H9 (cell line): ENCODE data around the gene BCAS3. TPM values are rescaled to one million over a fixed set of nuclear protein-coding genes. Genes with fewer than 3 reads are reported as not detected.

ENCODE experiments used
- DNase-seq: peaks from one replicate; pipeline ENCODE4 v3.0.0-alpha.2; 2017
- H2AFZ ChIP-seq: one replicate; pipeline ENCODE4 v1.6.1; 2013; ENCODE audit warnings: mild to moderate bottlenecking, low read length, control low read depth, moderate library complexity
- H2AK5ac ChIP-seq: 2 replicates; pipeline ENCODE4 v1.6.1; 2013; ENCODE audit warnings: low read length, control low read depth, mixed read lengths; ENCODE audit not compliant: insufficient read length
- H2BK120ac ChIP-seq: one replicate; pipeline ENCODE4 v1.6.1; 2013; ENCODE audit warnings: low read depth, mild to moderate bottlenecking, low read length, control low read depth, inconsistent platforms; ENCODE audit not compliant: poor library complexity, severe bottlenecking
- H2BK12ac ChIP-seq: 2 replicates; pipeline ENCODE4 v1.6.1; 2013; ENCODE audit warnings: low read length, control low read depth, mixed read lengths, low read depth; ENCODE audit not compliant: insufficient read length
- H2BK15ac ChIP-seq: 2 replicates; pipeline ENCODE4 v1.6.1; 2013; ENCODE audit warnings: low read depth, low read length, control low read depth
- H2BK20ac ChIP-seq: one replicate; pipeline ENCODE4 v1.6.1; 2013; ENCODE audit warnings: low read depth, mild to moderate bottlenecking, low read length, control low read depth, inconsistent platforms; ENCODE audit not compliant: poor library complexity, severe bottlenecking
- H2BK5ac ChIP-seq: 2 replicates; pipeline ENCODE4 v1.6.1; 2013; ENCODE audit warnings: low read length, control low read depth, mixed read lengths; ENCODE audit not compliant: insufficient read length
- H3K14ac ChIP-seq: 2 replicates; pipeline ENCODE4 v1.6.1; 2013; ENCODE audit warnings: low read length, control low read depth; ENCODE audit not compliant: insufficient read depth
- H3K18ac ChIP-seq: 2 replicates; pipeline ENCODE4 v1.6.1; 2013; ENCODE audit warnings: low read depth, mild to moderate bottlenecking, mixed read lengths, low read length, control low read depth; ENCODE audit not compliant: insufficient read length
- H3K23ac ChIP-seq: 2 replicates; pipeline ENCODE4 v1.6.1; 2013; ENCODE audit warnings: low read length, control low read depth, mixed read lengths, low read depth; ENCODE audit not compliant: insufficient read length
- H3K23me2 ChIP-seq: 2 replicates; pipeline ENCODE4 v1.6.1; 2013; ENCODE audit warnings: low read depth, mild to moderate bottlenecking, mixed read lengths, low read length, control low read depth; ENCODE audit not compliant: insufficient read length, poor library complexity, severe bottlenecking
- H3K27ac ChIP-seq: 2 replicates; pipeline ENCODE4 v1.5.1; 2013; ENCODE audit warnings: low read length, control low read depth, mixed read lengths, low read depth; ENCODE audit not compliant: insufficient read length
- H3K27me3 ChIP-seq: 2 replicates; pipeline ENCODE4 v1.6.1; 2013; ENCODE audit warnings: low read length, control low read depth, inconsistent platforms; ENCODE audit not compliant: insufficient read depth
- H3K4ac ChIP-seq: 2 replicates; pipeline ENCODE4 v1.6.1; 2013; ENCODE audit warnings: low read depth, mild to moderate bottlenecking, control low read depth, inconsistent platforms, low read length, moderate library complexity
- H3K4me1 ChIP-seq: 2 replicates; pipeline ENCODE4 v1.6.1; 2013; ENCODE audit warnings: low read length, control low read depth, inconsistent platforms; ENCODE audit not compliant: insufficient read depth
- H3K4me2 ChIP-seq: 2 replicates; pipeline ENCODE4 v1.6.1; 2013; ENCODE audit warnings: low read length, control low read depth, mixed read lengths; ENCODE audit not compliant: insufficient read length, insufficient read depth
- H3K56ac ChIP-seq: 2 replicates; pipeline ENCODE4 v1.6.1; 2013; ENCODE audit warnings: low read depth, mild to moderate bottlenecking, mixed read lengths, low read length, control low read depth; ENCODE audit not compliant: insufficient read length
- H3K79me1 ChIP-seq: 2 replicates; pipeline ENCODE4 v1.6.1; 2013; ENCODE audit warnings: low read depth, mild to moderate bottlenecking, moderate library complexity, low read length, control low read depth, inconsistent platforms; ENCODE audit not compliant: insufficient read depth, poor library complexity, severe bottlenecking
- H3K79me2 ChIP-seq: 2 replicates; pipeline ENCODE4 v1.6.1; 2013; ENCODE audit warnings: low read length, control low read depth, inconsistent platforms; ENCODE audit not compliant: insufficient read depth
- H3K9ac ChIP-seq: 2 replicates; pipeline ENCODE4 v1.6.1; 2013; ENCODE audit warnings: low read length, control low read depth, mixed read lengths; ENCODE audit not compliant: insufficient read length; ENCODE audit errors: extremely low read depth
- H3K9me3 ChIP-seq: one replicate; pipeline ENCODE4 v1.6.1; 2013; ENCODE audit warnings: low read depth, low read length, inconsistent platforms; ENCODE audit not compliant: control insufficient read depth
- H3T11ph ChIP-seq: one replicate; pipeline ENCODE4 v1.6.1; 2013; ENCODE audit warnings: mild to moderate bottlenecking, low read length, control low read depth, inconsistent platforms
- H4K20me1 ChIP-seq: one replicate; pipeline ENCODE4 v1.6.1; 2013; ENCODE audit not compliant: control insufficient read depth, insufficient read length, insufficient read depth
- H4K5ac ChIP-seq: 2 replicates; pipeline ENCODE4 v1.6.1; 2013; ENCODE audit warnings: low read depth, mild to moderate bottlenecking, mixed read lengths, low read length, control low read depth; ENCODE audit not compliant: insufficient read length
- H4K8ac ChIP-seq: replicated peaks from 2 replicates; pipeline ENCODE4 v1.6.1; 2013; ENCODE audit warnings: low read length, control low read depth, mixed read lengths, low read depth; ENCODE audit not compliant: insufficient read length
- H4K91ac ChIP-seq: 2 replicates; pipeline ENCODE4 v1.6.1; 2013; ENCODE audit warnings: low read depth, mild to moderate bottlenecking, moderate library complexity, mixed read lengths, low read length, control low read depth; ENCODE audit not compliant: insufficient read length
- H3K27ac Mint-ChIP-seq, 3 experiments: 2 replicates in 2 of 3; 3 replicates in 1 of 3; pipeline ENCODE4 v1.8.0; 2020 to 2021; ENCODE audit warnings: mixed read lengths in 3 of 3, mild to moderate bottlenecking in 1 of 3, moderate library complexity in 1 of 3
- H3K27me3 Mint-ChIP-seq: 2 replicates; pipeline ENCODE4 v1.8.0; 2021; ENCODE audit warnings: low read depth, mild to moderate bottlenecking, moderate library complexity, mixed read lengths
- H3K36me3 Mint-ChIP-seq, 3 experiments: 2 replicates in 2 of 3; 3 replicates in 1 of 3; pipeline ENCODE4 v1.8.0; 2020 to 2021; ENCODE audit warnings: low read depth in 3 of 3, mixed read lengths in 3 of 3; ENCODE audit not compliant: insufficient read depth in 1 of 3
- H3K4me1 Mint-ChIP-seq, 2 experiments: 2 replicates each; pipeline ENCODE4 v1.8.0; 2020; ENCODE audit warnings: mixed read lengths in 2 of 2
- H3K4me3 Mint-ChIP-seq, 2 experiments: 2 replicates in 1 of 2; 3 replicates in 1 of 2; pipeline ENCODE4 v1.8.0; 2020 to 2021; ENCODE audit warnings: mild to moderate bottlenecking in 2 of 2, mixed read lengths in 2 of 2, moderate library complexity in 1 of 2
- H3K9me3 Mint-ChIP-seq, 2 experiments: 2 replicates in 1 of 2; 3 replicates in 1 of 2; pipeline ENCODE4 v1.8.0; 2020; ENCODE audit warnings: mild to moderate bottlenecking in 2 of 2, mixed read lengths in 2 of 2, moderate library complexity in 1 of 2
- CTCF ChIP-seq: fragments of 200-600 bp; sonication (generic); conservative IDR thresholded peaks from 3 replicates; pipeline ENCODE4 v1.8.0; 2021; ENCODE audit warnings: antibody characterized with exemption, mild to moderate bottlenecking
- WGBS: extraction: QIAGEN DNeasy Blood & Tissue Kit; methylation state at CpG from one replicate; pipeline ENCODE4 v1.1.7; 2013; ENCODE audit warnings: missing lambda C conversion rate, low lambda C conversion rate, mixed read lengths; ENCODE audit not compliant: insufficient read length; ENCODE audit errors: extremely low coverage; 5-methylcytosine and 5-hydroxymethylcytosine counted together
- total RNA-seq: library from RNA; stranded (reverse); gene quantifications from 2 replicates; pipeline ENCODE4 v1.2.1, GENCODE V29; 2021

Gene BCAS3
- total RNA-seq, 1 experiment from 2014 or later: 22.4 TPM

- no peak overlapping the region for H3K23ac ChIP-seq
- H3K4me3 Mint-ChIP-seq: no peak overlapping the region
- no peak overlapping the region for H3K4ac ChIP-seq
Measured at GRCh38 chr17:60716766-60717165, 39.1 kb downstream of the BCAS3 start.

More at GRCh38 chr17:60716766-60717165, 39.1 kb downstream of the BCAS3 start:
- Histone ChIP-seq H3K9me3 (no peaks in the 10 kb centered on the region), H4K20me1 (no peaks in the 10 kb centered on the region), H3K14ac (no peak overlapping the region), H3K79me1 (no peaks in the 10 kb centered on the region), H3K4me2 (no peak overlapping the region), H3K9ac (no peak overlapping the region), H3K27ac (no peak overlapping the region), H3K18ac (no peak overlapping the region), H3K23me2 (no peaks in the 10 kb centered on the region), H3K79me2 (no peaks in the 10 kb centered on the region), H3K56ac (no peak overlapping the region), H2BK5ac (no peak overlapping the region), H3K4me1 (no peaks in the 10 kb centered on the region), H4K8ac (no peak overlapping the region), H3T11ph (no peak overlapping the region), H2AFZ (no peak overlapping the region), H2BK15ac (no peak overlapping the region), H4K91ac (no peak overlapping the region), H2AK5ac (no peak overlapping the region), H4K5ac (no peak overlapping the region), H2BK20ac (no peak overlapping the region), H2BK120ac (no peak overlapping the region), H2BK12ac (no peak overlapping the region), H3K27me3 (no peaks in the 10 kb centered on the region)
- Mint-ChIP-seq H3K27ac (no peak overlapping the region), H3K9me3 (no peaks in the 10 kb centered on the region), H3K4me1 (no peaks in the 10 kb centered on the region), H3K27me3 (no peaks in the 10 kb centered on the region), H3K36me3 (no peaks in the 10 kb centered on the region)
- TF ChIP-seq CTCF: no peak
- DNase-seq: no peak
- WGBS: no CpG with 5 or more reads among the region's 1 CpG
